ENCODE measurements around the gene SUPT6H.
"Not testable (repeated sequence)": the region's sequence is repeated elsewhere in the genome, so short reads cannot be mapped to it uniquely, and the experiment has no call there.

SUPT6H gene

DNA sequence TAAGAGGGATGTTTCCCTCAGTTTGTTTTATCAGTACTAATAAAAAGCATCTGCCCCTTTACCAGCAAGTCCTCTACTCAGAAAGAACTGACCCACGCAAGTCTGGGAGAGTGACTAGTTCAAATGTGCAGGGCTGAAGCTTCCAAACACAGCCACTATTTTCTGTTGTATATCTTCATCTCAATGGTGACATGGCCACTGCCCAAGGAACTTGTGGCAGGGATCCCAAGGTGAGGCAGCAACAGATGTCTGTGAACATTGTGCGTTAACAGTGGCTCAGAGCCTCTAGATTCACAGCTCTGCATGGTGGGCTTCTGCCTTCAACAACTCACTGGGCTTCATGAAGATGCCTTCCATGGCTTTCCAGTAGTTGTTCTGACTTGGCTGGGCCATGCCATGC is 13.3 kb upstream of the SUPT6H start:
- DNase-seq (ENCODE audit: low read depth) = no peak

DNA sequence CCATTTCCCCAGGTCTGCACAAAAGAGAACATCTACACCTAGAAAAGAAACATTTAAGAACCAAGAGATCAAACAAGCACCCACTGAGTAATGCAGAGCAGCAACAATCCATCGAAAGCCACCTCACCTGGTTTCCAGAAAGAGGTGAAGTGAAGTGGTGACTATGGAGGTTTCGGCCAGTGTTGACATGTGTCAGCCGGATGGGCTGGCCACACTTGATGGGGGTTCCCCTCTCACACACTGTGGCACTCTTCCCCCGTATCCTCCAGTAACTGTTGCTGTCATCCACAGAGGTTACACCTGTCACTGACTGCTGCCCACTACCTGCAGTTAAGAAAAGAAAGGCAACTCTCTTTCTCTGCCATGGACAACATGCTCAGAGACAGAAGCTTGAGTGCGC is 6.8 kb upstream of the SUPT6H start:
- no peak for DNase-seq (ENCODE audit: low read depth)

DNA sequence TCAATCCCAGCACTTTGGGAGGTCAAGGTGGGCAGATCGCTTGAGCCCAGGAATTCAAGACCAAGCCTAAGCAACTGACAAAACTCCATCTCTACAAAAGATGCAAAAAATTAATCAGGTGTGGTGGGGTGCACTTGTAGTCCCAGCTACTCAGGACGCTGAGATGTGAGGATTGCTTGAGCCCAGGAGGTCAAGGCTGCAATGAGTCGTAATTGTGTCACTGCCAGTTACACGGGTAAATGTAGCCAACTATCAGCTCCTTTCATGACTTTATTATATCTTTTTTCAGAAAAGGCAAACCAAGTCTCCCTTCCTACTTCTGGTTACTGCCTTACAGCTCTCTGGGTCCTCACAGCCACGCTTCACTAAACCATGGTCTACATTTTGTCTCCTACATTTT is 4.2 kb upstream of the SUPT6H start:
- DNase-seq (ENCODE audit: low read depth) = no peak

DNA sequence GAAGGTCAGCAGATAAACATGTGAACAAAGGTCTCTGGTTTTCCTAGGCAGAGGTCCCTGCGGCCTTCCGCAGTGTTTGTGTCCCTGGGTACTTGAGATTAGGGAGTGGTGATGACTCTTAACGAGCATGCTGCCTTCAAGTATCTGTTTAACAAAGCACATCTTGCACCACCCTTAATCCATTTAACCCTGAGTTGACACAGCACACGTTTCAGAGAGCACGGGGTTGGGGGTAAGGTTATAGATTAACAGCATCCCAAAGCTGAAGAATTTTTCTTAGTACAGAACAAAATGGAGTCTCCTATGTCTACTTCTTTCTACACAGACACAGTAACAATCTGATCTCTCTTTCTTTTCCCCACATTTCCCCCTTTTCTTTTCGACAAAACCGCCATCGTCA is 3.7 kb upstream of the SUPT6H start:
- DNase-seq (ENCODE audit: low read depth) = not testable (repeated sequence)

DNA sequence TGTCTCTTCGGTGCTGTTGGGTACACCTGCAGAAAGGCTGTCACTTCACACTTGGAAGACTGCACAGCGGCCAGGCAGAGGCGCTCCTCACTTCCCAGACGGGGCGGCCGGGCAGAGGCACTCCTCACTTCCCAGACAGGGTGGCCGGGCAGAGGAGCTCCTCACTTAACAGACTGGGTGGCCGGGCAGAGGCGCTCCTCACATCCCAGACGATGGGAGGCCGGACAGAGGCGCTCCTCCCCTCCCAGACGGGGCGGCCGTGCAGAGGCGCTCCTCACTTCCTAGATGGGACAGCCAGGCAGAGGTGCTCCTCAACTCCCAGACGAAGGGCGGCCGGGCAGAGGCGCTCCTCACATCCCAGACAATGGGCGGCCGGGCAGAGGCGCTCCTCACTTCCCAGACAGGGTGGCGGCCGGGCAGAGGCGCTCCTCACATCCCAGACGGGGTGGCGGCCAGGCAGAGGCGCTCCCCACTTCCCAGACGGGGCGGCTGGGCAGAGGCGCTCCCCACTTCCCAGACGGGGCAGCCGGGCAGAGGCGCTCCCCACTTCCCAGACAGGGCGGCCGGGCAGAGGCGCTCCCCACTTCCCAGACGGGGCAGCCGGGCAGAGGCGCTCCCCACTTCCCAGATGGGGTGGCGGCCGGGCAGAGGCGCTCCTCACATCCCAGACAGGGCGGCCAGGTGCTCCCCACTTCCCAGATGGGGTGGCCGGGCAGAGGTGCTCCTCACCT is 3.1 kb upstream of the SUPT6H start:
- not testable (repeated sequence) for DNase-seq (ENCODE audit: low read depth)

DNA sequence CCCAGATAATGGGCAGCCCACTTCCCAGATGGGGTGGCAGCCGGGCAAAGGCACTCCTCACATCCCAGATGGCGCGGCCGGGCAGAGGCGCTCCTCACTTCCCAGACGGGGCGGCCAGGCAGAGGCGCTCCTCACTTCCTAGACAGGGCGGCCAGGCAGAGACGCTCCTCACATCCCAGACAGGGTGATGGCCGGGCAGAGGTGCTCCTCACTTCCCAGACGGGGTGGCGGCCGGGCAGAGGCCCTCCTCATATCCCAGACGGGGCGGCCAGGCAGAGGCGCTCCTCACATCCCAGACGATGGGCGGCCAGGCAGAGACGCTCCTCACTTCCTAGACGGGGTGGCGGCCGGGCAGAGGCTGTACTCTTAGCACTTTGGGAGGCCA is 2.5 kb upstream of the SUPT6H start:
- not testable (repeated sequence) for DNase-seq (ENCODE audit: low read depth)

DNA sequence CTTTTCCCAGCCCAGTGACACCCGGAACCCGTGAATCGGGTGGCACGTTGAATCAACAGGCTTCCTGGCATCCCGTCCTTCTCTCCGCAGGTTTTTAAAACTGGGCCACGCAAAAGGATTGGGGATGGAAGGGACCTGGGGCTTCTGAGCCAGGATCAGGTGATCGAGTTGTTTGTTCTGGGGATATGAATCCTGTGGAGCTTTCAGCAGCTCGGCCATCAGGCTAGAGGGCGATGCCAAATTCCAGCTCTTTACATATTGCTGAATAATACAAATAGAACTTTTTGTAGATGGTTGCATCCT is 473 bp downstream of the SUPT6H start:
- no peak for DNase-seq (ENCODE audit: low read depth)

DNA sequence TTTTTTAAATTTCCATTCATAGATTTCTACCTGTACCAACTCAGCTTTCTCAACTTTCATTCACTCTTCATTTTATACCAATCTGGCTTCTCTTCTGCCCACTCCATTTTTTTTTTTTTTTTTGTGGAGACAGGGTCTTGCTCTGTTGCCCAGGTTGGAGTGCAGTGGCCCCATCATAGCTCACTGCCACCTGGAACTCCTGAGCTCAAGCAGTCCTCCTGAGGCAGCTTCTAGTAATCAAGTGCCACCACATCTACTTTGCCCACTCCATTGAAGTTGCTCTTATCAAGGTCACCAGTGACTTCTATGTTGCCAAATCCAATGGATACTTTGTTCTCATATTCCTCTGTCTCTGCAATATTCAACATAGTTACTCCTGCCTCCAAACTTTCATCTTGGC is 1.7 kb downstream of the SUPT6H start:
- no peak for DNase-seq (ENCODE audit: low read depth)

DNA sequence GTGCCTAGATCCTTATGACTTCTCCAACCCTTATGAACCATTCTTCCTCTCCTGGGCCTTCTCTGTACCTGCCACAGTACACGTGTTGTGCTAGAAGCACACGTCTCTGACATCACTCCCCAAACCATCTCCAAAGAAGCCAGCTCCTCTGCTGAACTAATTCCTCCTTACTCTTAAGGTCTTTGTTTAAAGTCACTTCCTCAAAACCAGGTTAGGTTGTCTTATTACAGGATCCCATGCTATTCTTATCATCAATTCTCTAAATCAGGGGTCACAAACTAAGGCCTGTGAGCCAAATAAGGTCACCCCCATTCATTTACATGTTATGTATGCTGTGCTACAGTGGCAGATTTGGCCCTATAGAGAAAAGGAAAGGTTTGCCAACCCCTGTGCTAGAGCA is 4.0 kb downstream of the SUPT6H start:
- DNase-seq (ENCODE audit: low read depth) = no peak

DNA sequence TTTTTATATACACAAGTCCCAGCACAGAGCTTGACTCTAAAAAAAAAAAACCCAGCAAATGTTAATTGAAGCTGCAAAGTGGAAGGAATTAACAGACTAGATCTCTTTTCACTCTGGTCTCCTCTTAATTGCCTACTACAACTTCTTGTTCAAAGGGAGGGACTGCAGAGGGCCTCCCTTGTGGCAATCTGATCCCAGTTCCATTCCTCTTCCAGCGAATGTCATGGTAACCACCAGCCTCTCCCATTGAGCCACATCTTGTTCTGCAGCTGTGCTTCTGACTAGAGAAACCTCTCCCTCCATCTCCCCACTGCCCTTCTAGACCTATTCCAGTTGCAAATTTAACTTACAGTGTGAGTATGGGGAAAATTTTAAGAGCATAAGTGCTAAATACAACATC is 5.9 kb downstream of the SUPT6H start:
- DNase-seq (ENCODE audit: low read depth) = no peak

DNA sequence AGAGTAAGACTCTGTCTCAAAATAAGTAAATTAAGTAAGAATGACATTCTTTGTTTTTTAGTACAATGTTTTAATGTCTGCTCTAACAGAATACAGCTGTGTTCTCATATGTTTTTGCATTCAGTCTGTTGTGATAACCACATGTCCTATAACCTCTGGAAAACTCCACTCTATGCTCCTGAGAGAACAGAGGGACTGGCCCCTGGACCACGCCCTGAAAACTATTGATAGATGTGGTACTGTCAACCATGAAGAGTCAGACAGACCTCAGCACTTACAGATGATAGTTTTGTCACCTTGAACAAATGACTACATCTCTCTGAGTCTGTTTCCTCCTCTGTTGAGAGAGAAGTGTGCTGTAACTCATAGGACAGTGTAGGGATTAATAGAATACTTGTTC is 7.9 kb downstream of the SUPT6H start:
- DNase-seq (ENCODE audit: low read depth) = no peak

DNA sequence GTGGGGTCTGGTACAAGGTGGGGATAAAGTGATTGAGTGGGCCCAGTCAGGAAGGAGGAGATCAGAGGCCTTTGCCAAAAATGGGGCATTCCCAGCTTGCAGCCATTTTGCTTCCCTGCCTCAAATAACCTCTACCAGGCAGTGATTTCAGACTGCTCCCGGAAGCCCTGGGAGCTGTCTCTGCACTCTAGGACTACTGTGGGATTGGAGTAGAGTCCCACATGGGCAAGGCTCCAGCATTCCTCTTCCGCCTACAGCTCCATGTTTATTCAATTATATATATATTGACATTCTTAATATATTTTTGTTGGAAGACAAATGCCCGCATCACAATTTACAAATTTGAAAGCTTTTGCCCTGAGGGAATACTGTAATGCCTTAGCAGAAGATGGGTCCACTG is 13.5 kb downstream of the SUPT6H start:
- no peak for DNase-seq (ENCODE audit: low read depth)

DNA sequence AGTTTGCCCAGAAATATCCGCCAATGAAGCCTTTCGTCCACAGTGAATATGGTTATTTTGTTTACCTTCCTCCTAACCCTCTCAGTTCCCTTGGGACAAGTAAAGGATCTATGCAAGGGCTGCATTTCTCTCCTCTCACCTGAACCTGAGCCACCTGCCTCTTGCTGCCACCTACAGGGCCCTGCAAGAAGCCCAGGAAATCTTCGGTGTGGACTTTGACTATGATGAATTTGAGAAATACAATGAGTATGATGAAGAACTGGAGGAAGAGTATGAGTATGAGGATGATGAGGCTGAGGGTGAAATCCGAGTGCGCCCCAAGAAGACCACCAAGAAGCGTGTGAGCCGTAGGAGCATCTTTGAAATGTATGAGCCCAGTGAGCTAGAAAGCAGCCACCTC is 14.0 kb downstream of the SUPT6H start:
- DNase-seq (ENCODE audit: low read depth) = no peak

DNA sequence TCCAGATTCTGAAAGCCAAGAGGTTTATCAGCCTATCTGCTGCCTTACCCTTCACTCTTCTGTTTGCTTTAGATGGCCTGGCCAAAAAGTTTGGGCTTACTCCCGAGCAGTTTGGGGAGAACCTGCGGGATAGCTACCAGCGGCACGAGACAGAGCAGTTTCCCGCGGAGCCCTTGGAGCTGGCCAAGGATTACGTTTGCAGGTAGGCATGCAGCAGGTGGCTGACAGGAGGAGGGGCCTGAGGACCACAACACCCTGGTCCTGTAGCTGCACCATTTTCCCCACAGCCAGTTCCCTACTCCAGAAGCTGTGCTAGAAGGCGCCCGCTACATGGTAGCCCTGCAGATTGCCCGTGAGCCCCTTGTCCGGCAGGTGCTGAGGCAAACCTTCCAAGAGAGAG is 20.6 kb downstream of the SUPT6H start:
- no peak for DNase-seq (ENCODE audit: low read depth)

DNA sequence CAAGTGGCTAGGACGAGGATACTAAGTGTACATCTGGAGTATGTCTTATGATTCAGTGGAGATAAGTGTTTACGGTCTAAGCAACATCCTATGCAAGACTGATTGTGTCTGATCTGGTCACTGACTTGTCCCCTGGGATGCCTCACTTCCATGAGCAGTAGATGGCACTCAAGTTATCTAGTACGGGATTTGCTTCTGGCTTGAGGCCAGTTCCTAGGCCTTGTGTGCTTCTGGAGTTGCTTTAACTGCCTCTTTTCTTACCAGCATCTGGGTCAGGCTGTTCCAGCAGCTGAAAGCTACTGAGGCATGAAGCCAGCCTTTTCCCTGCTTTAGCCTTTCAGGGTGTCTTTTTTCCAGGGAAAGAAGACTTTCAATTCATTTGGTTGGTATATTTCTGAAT is 23.0 kb downstream of the SUPT6H start:
- no peak for DNase-seq (ENCODE audit: low read depth)

DNA sequence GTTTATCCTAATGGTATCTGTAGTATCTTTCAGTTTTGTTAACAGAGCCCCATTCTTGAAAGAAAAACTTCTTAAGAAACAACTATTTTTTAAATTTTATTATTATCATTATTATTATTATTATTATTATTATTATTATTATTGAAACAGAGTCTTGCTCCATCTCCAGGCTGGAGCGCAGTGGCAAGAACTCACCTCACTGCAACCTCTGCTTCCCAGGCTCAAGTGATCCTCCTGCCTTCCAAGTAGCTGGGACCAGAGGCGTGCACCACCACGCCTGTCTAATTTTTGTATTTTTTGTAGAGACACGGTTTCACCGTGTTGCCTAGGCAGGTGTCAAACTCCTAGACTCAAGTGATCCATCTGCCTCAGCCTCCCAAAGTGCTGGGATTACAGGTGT is 23.4 kb downstream of the SUPT6H start:
- DNase-seq (ENCODE audit: low read depth) = no peak

DNA sequence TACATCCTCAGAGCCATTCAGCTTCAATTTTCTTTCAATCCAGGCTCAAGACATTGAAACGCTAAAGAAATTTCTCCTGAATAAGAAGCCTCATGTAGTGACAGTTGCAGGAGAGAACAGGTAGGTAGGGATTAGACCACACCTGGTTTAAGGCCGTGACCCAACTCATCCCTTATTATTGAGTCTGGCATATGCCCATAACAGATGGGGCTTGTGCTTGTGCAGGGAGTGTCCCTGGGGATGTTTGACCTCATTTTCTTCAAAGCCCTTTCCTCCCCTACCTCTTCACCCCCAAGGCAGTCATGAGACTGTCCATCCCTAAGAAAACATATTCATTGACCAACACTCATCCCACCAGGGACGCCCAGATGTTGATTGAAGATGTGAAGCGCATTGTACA is 24.3 kb downstream of the SUPT6H start:
- no peak for DNase-seq (ENCODE audit: low read depth)

DNA sequence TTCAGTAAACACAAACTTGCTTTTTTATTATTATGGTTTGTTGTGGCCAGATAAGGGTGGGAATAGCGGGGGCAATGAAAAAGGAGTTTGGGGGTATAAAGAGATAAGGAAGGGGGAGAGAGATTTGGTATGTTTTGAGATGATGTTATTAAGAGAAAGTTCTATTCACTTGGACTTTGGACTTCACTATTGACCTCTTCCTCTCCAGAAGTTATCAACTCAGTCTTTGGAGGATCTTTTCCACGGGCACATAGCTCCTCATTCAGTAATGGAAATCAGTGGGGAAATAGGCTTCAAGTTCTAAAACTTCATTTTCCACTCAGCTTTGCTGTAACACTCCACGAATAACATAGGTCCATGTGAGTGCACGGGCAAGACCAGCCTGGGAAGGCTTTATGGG is 26.5 kb downstream of the SUPT6H start:
- DNase-seq (ENCODE audit: low read depth) = no peak

DNA sequence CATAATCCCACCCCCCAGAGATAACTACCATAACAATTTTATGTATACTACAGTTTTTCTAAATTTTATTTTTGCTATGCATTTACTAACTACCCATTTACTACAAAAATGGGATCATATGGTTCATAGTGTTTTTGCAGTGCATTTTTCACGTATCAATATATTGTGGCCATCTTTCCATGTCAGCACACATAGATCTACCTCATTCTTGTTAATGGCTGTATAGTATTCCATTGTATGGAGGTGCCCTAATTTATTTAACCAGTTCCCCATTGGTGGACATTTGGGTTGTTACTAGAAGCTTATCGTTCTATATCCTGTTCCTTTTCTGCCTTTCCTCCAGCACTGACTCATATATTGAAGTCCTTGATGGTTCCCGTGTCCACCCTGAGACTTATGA is 27.0 kb downstream of the SUPT6H start:
- no peak for DNase-seq (ENCODE audit: low read depth)

DNA sequence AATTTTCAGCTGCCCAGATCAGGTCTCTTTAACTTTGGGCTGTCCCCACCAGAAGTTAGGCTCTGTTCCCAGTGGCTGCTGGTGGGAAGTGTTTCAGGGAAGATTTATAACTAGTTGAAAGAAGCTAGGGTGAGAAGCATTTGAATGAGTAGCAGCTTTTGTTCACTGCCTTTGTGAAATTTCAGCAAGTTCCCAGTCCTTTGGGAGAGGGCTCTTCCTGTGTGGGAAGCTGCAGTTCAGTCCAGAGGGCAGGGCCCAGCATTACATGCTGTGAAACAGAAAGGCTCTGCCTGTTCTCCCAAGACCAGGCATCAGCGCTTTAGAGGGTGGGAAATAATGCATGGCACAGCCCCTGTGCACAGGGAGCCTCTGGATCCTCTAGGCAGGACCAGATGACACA is 31.9 kb downstream of the SUPT6H start:
- DNase-seq (ENCODE audit: low read depth) = no peak

DNA sequence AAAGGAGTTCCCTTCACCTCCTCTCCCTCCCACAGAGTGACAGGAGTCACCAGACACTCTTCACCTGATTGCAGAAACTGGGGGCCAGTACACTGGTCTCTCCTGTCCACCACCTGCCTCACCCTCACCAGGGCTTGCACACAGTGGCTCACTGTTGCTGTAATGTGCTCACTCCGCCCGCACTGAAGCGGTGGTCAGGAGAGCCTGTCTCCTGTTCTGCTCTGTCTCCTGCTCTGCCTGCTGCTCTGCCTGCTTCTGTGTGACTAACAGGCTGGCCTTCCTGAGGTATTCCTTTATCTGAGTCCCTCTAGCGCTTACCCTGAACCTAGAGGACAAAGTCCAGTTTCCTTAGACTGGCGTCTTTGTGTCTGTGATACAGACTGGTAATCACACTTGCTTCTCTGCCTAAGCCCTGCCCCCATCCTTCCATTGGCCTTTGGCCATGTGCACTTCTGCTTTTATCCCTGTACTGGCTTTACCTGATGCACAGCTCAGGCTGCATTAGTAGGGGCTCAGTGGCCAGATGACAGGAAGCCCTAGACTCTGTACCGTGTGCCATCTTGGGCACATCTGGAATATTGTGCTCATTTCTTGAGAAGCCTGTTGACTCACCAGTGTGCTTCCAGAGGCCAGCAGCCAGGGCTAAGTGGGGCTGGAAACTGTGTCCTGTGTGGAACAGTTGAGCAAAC is 36.4 kb downstream of the SUPT6H start:
- DNase-seq (ENCODE audit: low read depth) = no peak

DNA sequence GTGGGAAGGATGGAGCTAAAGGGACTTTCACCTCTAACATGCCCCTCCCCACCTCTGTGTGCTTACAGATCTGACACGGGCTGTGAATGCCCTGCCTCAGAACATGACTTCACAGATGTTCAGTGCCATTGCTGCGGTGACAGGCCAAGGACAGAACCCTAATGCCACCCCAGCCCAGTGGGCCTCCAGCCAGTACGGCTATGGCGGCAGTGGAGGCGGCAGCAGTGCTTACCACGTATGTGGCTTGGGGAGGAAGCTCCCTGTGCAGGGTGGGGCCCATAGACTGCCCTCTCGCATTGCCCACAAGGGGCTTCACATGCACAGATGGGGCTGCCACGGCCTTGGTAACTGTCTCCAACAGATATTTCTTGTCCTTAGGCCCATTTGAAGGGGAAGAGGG is 38.3 kb downstream of the SUPT6H start:
- no peak for DNase-seq (ENCODE audit: low read depth)

DNA sequence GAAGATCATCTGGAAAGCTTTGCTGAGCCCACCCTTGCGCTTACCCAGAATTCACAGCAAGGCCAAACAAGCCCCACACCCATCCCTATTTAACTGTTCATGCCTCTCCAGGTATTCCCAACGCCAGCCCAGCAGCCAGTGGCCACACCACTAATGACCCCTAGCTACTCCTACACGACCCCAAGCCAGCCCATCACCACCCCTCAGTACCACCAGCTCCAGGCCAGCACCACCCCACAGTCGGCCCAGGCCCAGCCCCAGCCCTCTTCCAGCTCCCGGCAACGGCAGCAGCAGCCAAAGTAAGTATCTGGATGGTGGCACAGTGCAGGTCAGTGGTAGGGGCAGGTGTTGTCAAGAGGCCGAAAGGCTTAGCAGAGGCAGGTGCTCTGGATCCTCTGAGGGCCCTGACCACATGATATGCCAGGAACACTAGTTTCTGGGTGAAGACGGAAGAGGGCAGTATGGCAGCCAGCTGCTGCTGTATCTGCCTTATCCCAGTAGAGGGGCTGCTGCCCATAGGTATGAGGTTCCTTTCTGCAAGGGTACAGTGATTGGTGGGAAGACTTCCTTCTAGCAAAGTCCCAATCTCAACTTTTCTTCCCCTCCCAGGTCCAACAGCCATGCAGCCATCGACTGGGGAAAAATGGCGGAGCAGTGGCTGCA is 39.0 kb downstream of the SUPT6H start:
- DNase-seq (ENCODE audit: low read depth) = no peak
